NCI-H510A (cell line): ENCODE measurements around the gene PPP1R13B.
A peak's percentile ranks its signal among the peaks of the same experiment; 100 is the strongest.
"Not testable (repeated sequence)": the region's sequence is repeated elsewhere in the genome, so short reads cannot be mapped to it uniquely, and the experiment has no call there.

Experiments used
- DNase-seq: peaks from one replicate; lab custom pipeline; 2025; lab: John Stamatoyannopoulos, UW

Gene PPP1R13B

DNA sequence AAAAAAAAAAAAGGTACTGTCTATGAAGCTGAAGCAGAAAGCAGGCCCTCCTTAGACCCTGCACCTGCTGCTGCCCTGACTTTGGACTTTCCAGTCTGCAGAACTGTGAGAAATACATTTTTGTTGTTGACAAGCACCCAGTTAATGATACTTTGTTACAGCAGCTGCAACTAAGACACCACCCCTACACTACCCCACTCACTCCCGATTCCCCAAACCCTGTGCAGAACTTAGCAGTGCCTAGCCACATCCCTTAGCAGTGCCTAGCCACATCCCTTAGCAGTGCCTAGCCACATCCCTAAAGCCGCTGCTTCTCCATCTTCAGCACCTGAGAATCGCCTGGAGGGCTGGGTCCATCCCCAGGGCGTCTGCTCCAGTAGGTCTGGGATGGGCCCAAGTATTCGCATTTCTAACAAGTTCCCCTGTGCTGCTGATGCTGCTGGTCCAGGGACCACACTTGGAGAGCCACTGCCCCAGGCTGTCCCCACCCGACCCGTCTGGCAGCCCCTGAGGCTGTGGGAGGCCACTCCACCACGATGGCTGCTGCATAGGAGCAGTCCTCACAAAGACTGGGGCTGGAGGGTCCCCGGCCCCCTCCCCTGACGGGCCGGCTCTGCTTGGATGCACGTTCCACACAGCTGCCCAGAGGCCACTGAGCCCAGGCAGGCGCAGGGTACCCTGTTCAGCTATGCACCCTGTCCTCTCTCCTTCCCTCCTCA lies 10.8 kb upstream of the PPP1R13B start:
- DNase-seq = no peak

DNA sequence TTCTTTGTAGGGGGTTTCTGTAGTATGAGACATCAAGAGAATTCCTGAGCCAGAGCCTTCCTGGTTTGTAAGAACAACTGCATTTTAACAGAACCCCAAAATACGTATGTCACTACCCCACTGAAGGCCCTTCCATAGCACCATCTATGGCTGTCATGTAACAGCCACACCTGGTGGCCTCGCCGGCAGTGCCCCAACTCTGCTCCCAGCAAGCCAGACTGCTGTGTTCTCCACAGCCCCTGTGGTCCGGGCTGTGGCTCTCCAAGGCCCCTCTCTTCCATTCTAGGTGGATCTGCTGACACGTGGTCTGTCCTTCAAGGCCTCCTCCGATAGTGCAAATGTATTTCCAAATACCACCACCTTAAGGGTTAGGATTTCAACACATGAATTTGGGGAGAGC lies 9.9 kb upstream of the PPP1R13B start:
- DNase-seq = no peak

GRCh38 chr14:103856607-103857006 lies 9.2 kb upstream of the PPP1R13B start:
- no peak for DNase-seq

GRCh38 chr14:103856105-103856504 lies 8.7 kb upstream of the PPP1R13B start:
- DNase-seq = no peak

DNA sequence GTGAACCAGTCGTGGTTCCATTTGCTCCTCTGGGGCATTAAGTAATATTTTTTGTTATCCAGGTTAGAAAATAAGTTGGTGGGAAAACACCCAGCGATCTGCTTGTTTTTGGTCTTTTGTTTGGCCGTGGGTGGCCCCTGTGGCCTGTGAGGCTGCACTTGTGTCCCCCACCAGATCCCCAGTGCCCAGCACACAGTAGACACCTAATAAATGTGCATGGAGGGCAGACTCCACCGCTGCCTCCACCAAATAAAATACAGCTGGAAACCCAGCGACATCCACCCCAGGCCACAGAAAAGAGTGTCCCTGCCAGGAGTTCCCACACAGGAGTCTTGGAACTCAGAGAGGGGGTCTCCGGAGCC lies 8.3 kb upstream of the PPP1R13B start:
- no peak for DNase-seq

DNA sequence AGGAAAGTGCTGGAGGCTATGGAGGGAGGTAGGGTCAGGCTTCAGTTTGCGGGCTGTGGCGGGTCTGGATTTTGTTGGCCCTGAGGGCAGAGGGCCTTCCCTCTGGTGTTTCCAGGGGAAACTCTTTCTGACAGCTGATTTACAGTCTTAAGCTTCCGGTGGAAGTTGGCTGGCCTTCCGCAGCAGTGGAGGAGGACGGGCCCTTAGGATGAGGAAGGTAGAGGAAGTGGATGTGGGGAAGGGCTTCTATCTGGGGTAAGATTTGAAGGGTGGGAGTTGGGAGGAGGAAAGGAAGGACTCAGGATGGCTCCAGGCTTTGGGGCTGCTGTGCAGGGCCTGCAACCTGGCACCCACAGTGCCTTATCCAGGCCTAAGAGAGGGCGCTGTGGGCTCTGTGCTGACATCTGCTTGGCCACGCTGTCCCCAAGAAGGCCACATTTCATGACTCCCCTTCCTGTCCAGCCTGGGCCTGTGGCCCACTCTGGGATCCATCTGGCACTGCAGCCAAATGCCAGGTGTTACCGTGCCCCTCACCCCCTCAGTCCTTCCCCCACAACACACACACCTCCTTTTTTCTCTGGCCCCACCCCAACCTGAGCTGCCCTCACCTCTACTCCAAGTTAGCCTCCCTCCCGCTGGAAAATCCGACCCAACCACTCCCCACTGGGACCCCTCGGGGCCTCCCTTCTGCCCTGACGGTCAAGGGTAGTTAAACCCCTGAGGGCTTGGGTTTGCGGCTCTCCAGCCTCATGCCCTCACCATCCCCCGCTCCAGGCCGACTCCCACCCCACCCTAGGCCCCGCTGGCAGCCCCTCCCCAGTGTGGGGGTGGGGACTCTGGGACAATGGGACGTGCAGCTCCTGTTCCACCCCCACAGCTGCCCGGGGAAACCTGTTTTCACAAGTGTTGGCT lies 7.7 kb upstream of the PPP1R13B start:
- peak; percentile 89 for DNase-seq

DNA sequence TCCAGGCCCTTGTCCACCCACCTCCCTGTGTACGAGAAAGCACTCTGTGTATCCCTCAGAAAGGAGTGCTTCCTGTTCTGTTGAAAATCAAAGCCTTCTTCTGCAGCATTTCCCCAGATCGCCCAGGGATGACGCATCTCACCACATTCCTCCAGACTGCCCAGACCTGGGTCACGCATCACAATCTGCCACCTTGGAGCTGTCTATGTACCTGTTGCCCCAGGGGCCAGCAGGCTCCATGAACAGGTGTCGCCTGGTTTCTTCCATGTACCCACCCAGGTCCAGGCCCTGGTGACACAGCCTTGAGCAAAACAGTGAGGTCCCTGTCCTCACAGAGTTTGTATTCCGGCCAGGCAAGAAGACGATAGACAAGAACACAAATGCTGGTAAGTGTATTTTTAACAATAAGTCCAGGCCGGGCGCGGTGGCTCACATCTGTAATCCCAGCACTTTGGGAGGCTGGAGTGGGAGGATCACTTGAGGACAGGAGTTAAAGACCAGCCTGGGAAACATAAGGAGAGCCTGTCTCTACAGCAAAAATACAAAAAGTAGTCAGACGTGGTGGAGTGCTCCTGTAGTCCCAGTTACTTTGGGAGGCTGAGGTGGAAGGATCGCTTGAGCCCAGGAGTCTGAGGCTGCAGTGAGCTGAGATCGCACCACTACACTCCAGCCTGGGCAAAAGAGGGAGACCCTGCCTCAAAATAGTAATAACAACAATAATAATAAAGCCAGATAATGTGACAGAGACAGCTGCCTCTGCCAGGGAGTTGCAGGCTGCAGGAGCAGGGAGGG lies 6.8 kb upstream of the PPP1R13B start:
- no peak for DNase-seq

- no peak for DNase-seq
Measured at GRCh38 chr14:103849151-103849886, 1.9 kb upstream of the PPP1R13B start.

DNA sequence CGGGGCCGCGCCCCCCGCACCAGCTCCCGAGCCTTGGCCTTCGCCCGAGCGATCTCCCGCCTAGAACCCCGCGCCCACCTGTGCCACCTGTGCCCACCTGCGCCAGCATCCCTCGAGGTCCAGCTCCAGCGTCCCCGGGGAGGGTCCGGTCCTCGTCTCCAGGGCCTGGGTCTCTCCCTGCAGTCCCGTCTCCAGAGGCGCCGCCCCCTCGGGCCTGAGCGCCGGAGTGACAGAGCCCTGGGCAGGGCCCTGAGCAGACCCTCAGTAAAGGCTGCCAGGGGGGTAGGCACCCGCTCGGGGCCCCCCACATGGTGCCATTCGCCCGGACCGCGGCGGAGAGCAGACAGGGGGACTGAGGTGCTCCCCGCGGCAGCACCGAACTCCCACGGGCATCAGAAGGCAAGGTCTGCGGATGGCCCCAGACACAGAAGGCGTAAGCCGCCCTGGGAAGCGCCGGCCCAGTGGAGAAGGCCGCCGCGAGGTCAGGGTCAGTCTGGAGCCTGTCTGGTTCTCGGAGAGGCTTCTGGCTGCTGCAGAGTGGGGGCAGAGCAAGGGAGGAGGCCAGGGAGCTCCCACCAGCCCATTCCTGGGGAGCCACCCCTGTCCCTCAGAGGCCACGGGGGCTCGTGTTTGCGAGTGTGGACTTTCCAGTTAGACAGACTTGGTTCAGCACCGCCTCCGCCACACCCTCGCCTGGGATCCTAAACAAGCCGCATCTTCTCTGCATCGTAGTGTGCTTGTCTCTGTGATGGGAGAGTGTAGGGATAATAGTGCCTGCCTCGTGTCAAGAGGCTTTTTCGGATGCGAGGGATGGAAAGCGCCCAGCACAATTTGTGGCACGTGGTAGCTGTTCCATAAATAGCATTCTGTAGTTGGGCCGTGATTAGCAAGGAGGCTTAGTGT lies 1.1 kb upstream of the PPP1R13B start:
- DNase-seq = no peak

- no peak for DNase-seq
Measured at GRCh38 chr14:103846543-103847450, 578 bp downstream of the PPP1R13B start.

DNA sequence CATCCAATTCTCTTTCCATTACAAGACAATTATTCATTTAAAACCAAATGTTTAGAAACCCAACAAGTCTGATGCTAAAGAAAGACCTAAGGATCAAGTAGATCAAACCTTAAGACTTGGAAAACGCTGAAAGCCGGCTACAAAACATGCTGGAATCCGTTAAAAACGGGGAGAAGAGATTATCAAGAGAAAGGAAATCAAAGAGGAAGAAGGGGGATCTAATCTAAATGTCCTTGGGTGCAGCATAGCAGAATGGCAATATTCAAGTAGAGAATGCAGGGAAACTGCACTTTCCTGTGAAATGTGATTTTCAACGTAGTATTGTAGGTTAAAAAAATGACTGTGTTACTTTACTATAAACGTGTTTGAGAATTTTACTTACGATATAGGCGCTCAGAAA lies 1.3 kb downstream of the PPP1R13B start:
- no peak for DNase-seq

DNA sequence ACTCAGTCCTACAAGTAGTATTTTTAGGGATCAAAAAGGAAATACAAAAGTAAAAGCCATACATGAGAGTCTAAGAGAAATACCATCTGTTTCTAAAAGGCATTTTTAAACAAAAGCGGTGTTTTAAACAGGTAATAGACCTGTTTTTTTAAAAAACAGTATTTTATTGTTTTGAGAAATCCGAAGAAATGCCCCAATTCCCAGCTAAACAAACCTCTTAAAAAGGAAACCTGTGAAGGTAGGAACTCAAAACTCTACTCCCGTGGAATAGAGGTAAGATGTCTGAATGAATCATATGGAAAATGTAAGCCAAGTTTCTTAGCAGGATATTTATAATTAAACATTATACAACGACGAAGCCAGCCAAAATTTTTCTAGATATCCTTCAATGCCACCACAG lies 2.0 kb downstream of the PPP1R13B start:
- DNase-seq = no peak

GRCh38 chr14:103841265-103841664 lies 6.1 kb downstream of the PPP1R13B start:
- DNase-seq = not testable (repeated sequence)

DNA sequence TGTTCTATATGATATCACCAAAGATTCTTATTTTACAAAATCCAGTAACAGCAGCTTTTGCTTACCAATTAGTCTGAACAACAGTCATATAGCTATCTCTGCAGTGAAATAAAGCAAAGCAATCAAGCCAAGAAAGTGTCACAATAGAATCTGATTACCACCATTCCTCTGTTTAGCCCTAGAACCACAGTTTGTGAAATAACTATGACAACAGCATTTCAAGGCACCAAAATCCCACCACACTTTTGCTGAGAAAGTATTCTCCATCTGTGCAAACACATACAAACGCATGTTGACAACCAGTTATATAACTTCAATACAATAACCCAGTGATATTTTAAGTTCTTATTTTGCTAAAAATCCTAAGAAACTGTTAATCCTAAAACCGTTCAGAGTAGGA lies 7.4 kb downstream of the PPP1R13B start:
- no peak for DNase-seq

DNA sequence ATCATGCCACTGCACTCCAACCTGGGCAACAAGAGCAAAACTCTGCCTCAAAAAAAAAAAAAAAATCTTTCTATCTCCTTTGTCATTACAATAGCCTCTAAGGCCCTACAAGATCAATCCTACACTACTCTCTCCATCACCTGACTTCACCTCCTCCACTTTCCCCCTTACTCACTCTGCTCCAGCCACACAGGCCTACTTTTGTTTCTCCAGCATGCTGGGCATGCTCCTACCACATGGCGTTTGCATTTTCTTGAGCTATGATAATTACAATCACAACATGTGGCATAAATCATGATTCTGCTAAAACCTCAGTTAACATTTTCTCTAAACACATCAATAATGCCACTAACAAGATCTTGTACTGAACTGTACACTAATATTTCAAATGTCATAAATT lies 7.8 kb downstream of the PPP1R13B start:
- no peak for DNase-seq

DNA sequence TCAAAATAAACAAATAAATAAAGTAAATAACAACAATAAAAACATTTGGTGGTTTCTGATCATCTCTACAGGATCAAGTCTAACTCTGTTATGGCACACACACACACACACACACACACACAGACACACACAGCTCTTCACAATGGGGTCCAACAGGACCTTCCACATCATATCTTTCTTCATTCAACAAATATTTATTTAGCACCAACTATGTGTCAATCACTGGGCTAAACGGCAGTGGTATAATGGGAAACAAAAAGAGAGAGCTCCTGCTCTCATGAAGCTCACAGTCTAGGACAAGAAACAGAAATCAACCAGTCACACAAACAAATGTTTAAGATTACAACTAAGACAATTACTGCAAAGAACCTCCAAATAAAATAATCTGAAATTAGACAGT lies 9.3 kb downstream of the PPP1R13B start:
- DNase-seq = no peak

- no peak for DNase-seq
Measured at GRCh38 chr14:103836976-103837725, 10.2 kb downstream of the PPP1R13B start.

- DNase-seq = no peak
Measured at GRCh38 chr14:103834956-103835355, 12.4 kb downstream of the PPP1R13B start.

DNA sequence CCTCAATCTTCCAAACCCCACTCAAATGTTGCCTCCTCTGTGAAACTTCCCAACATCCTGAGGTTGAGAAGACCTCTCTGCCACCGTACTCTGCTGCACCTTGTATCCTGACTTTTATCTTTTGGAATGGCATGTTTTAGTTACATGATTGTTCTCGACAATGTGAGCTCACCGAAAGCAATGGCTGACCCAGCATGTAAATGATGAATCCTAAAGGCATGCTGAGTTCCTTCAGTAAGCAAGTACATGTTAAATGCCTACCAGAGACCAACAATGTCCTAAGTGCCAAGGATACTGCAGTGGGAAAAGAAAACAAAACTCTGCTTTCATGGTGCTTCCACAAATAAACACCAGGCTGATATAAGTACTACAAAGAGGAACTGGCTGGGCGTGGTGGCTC lies 13.7 kb downstream of the PPP1R13B start:
- no peak for DNase-seq
